ENCODE measurements around the gene SYNDIG1L.
"Not testable (repeated sequence)": the region's sequence is repeated elsewhere in the genome, so short reads cannot be mapped to it uniquely, and the experiment has no call there.

SYNDIG1L gene

DNA sequence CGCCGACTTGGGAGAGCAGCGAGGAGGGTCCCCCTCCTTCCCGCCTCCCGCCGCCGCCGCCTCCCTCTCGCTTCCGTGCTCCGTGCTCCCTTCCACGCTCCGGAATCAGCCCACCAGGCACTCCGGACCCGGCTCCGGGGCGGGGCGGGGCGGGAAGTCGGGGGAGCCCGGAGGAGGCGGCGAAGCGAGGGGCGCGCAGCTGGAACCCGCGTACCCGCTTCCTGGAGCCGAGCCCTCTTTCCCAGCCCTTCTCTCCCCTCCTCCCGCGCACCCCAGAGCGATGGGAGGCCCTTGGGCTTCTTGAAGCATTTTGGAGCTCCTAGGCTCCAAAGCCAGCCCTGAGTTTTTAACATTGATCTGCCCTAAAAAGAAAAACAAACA, at the start of gene SYNDIG1L:
Gene SYNDIG1L, minus strand, starts transcription at position 9 of the 381 bp plus-strand sequence. CDS start 16,466 bp downstream, outside the sequence.
- Histone ChIP-seq H3K4me3 (no peak within 1 kb of the TSS), H3K27ac (no peak within 1 kb of the TSS)

- H3K4me3 ChIP-seq: no peak overlapping the region
- peak overlapping the region in 5 of 21 experiments; percentile 18 to 54 (median 49) for H3K27ac ChIP-seq
Observed at GRCh38 chr14:74475678-74476077, 49.7 kb upstream of the SYNDIG1L start.

DNA sequence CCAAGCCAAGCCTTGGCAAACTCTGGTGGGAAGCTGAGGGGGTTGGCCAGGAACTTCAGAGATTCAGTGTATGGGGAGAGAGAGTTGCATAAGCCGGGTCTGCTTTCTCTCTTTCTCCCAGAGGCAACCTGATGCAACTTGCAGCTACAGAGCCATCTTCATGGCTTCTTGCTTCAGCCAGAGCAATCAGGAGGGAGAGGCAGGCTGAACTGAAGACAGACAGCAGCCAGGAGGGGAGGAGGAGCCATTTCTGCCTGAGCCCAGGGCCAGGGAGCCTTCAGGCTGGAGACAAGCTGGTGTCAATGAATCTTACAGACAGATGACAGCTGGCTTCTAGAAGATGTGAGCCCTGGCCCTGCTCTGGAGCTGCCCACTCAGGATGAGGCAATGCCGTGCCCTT, 48.4 kb upstream of the SYNDIG1L start:
- Histone ChIP-seq H3K4me3 (no peak overlapping the region), H3K27ac (peak overlapping the region in 4 of 21 experiments; percentile 32 to 54 (median 40))

- no peak overlapping the region for H3K4me3 ChIP-seq
- no peak overlapping the region for H3K27ac ChIP-seq
Observed at GRCh38 chr14:74472601-74473000, 46.6 kb upstream of the SYNDIG1L start.

- no peak overlapping the region for H3K4me3 ChIP-seq
- H3K27ac ChIP-seq: peak overlapping the region in 6 of 21 experiments; percentile 15 to 59 (median 44)
Observed at GRCh38 chr14:74469548-74470518, 43.8 kb upstream of the SYNDIG1L start.

GRCh38 chr14:74468513-74468912, 42.5 kb upstream of the SYNDIG1L start:
- H3K27ac ChIP-seq: no peak overlapping the region
- H3K4me3 ChIP-seq: no peak overlapping the region

- no peak overlapping the region for H3K27ac ChIP-seq
- no peak overlapping the region for H3K4me3 ChIP-seq
Observed at GRCh38 chr14:74465335-74465734, 39.3 kb upstream of the SYNDIG1L start.

GRCh38 chr14:74464785-74465184, 38.8 kb upstream of the SYNDIG1L start:
- no peak overlapping the region for H3K27ac ChIP-seq
- H3K4me3 ChIP-seq: no peak overlapping the region

DNA sequence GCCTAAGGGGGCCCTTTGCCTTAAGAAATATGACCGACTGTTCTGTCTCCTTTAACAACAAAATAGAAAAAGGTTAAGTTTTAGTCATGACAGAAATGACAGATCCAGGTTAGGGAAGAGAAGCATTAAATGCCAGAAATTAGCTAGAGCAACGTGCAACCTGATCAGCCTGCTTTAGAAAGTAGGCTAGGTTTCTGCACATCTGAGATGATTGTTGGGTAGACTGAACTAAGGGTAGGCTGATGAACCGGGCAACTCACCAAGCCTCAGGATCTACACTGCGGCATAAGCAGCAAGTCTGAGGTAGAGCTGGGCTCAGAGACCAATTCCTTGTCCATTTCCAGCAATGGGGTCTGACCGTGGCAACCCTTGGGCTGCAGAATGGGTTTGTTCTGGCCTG, 37.7 kb upstream of the SYNDIG1L start:
- Histone ChIP-seq H3K27ac (no peak overlapping the region), H3K4me3 (no peak overlapping the region)

DNA sequence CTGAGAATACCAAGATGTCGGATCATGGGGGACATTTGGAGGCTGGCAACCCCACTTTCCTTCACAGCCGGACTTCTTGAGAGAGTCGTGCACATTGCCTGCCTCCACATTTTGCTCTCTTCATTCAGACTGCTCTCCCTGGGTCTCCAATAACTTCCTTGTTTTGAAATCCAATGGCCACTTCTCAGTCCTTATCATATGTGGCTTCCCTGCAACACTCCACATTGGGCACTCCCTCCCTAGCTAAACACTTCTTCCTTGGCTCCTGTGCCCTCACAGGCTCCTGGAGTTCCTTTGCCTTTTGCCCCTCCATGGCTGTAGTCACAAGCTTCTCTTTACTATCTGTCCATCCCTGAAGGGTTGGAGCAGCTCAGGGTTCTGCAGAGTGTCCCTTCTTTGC, 37.0 kb upstream of the SYNDIG1L start:
- Histone ChIP-seq H3K4me3 (no peak overlapping the region), H3K27ac (no peak overlapping the region)

DNA sequence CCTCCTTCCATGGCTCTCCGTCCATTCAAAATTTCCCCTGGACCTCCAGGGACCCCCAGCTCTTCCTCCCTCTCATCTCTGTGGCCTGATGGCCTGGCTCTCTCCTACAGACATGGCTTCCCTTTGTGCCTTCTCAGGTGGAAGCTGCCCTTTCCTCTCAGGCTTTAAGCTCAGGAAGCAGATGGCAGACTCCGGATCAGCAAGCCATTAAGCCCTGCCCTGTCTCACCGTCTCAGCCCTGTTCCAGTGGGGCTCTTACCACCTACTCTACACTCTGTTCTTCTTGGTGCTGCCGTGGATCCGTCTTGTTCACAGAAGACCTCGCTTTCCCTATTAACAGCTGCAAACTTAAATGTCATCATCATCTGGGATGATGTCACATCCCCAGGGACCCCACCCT, 34.0 kb upstream of the SYNDIG1L start:
- Histone ChIP-seq H3K27ac (peak overlapping the region in 6 of 21 experiments; percentile 2 to 55 (median 29)), H3K4me3 (no peak overlapping the region)

DNA sequence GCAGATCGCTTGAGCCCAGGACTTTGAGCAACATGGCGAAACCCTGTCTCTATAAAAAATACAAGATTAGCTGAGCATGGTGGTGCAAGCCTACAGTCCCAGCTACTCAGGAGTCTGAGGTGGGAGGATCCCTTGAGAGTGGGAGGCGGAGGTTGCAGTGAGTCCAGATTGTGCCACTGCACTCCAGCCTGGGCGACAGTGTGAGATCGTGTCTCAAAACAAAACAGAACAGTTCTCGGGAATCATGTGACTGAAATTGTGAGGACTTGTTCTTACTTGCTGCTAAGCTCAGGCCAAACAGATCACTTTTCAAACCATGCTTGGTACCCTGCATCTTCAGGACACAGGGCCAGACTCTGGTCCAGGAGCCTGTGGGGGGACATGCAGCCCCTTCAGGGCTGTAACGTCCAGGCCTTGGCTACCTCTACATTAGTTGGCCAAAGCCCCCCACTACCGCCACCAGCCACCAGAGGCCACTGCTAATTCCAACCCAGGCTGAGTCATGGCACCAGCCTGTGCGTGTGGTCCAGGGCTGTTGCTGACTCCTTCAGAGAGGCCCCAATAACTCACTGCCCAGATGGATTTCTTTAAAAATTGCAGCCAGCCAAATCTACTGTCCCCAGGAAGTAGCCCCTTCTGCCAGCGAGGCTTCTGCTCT, 33.4 kb upstream of the SYNDIG1L start:
- H3K4me3 ChIP-seq: no peak overlapping the region
- peak overlapping the region in 5 of 21 experiments; percentile 2 to 50 (median 28) for H3K27ac ChIP-seq

- H3K4me3 ChIP-seq: no peak overlapping the region
- no peak overlapping the region for H3K27ac ChIP-seq
Observed at GRCh38 chr14:74457565-74457895, 31.5 kb upstream of the SYNDIG1L start.

GRCh38 chr14:74456684-74457564, 30.9 kb upstream of the SYNDIG1L start:
- Histone ChIP-seq H3K4me3 (no peak overlapping the region), H3K27ac (no peak overlapping the region)

GRCh38 chr14:74454397-74454796, 28.4 kb upstream of the SYNDIG1L start:
- H3K27ac ChIP-seq, H3K4me3 ChIP-seq: not testable (repeated sequence)

GRCh38 chr14:74444866-74445265, 18.9 kb upstream of the SYNDIG1L start:
- Histone ChIP-seq H3K4me3 (no peak overlapping the region), H3K27ac (no peak overlapping the region)

GRCh38 chr14:74442757-74443156, 16.7 kb upstream of the SYNDIG1L start:
- H3K4me3 ChIP-seq: no peak overlapping the region
- no peak overlapping the region for H3K27ac ChIP-seq

- Histone ChIP-seq H3K27ac (no peak overlapping the region), H3K4me3 (no peak overlapping the region)
Observed at GRCh38 chr14:74441113-74441512, 15.1 kb upstream of the SYNDIG1L start.

- Histone ChIP-seq H3K4me3 (no peak overlapping the region), H3K27ac (no peak overlapping the region)
Observed at GRCh38 chr14:74438351-74438915, 12.4 kb upstream of the SYNDIG1L start.
